HS-5 (cell line): ENCODE results near the gene PEF1.

Experiments
- DNase-seq: peaks from one replicate; pipeline ENCODE4 v3.0.0-alpha.2; 2012; ENCODE audit warnings: low read depth

PEF1 gene

GRCh38 chr1:31583995-31584868, 60.4 kb downstream of the PEF1 start:
- DNase-seq: no peak

GRCh38 chr1:31583082-31583994, 61.3 kb downstream of the PEF1 start:
- no peak for DNase-seq

DNA sequence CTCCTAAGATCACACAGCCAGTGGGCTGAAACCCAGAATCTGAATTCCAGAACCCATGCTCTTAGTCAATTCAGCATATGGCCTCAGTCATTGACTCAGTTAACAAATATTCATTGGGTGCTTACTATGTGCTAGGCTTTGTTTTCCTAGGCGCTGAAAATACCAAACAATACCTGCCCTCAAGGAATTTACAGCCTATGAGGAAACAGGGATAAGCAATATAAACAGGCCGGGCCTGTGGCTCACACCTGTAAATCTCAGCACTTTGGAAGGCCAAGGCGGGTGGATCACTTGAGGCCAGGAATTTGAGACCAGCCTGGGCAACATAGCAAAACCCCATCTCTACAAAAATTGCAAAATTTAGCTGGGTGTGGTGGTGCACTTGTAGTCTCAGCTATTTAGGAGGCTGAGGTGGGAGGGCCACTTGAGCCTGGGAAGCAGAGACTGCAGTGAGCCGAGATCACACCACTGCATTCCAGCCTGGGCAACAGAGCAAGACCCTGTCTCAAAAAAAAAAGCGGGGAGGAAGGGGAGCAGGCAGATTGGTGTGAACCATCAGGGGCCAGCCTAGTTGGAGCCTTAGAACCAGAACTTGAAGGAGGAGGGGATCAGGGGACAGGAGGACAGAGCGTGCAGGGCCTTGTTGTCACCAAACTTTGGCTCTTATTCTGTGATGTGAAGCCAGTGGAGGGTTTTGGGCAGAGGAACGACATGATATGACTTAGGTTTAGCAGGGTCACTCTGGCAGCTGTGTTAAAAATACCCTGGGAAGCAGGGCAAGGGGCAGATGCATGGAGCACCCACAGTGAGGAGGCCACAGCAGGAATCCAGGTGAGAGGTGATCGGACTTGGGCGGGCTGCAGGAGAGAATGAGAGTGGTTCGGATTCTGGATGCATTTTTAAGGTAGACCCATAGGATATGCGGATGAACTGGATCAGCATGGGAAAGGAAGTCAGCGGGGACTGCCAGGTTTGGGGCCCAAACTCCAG, 62.6 kb downstream of the PEF1 start:
- DNase-seq: no peak

GRCh38 chr1:31580891-31581603, 63.6 kb downstream of the PEF1 start:
- no peak for DNase-seq

- no peak for DNase-seq
Observed at GRCh38 chr1:31580513-31580870, 64.2 kb downstream of the PEF1 start.
